Skeletal muscle tissue (tissue), 4 donors: ENCODE measurements around the gene ITPRID1. TPM values are rescaled to one million over a fixed set of nuclear protein-coding genes. Genes with fewer than 3 reads are reported as not detected.

Experiments used
- H3K27ac ChIP-seq: one replicate; pipeline ENCODE4 v1.7.0; 2013; ENCODE audit warnings: mild to moderate bottlenecking, low read depth, low read length, inconsistent platforms
- H3K27me3 ChIP-seq, 3 donors: one replicate each; pipeline ENCODE4 v1.7.0; 2013; ENCODE audit warnings: low read length in 3 of 3; ENCODE audit not compliant: control insufficient read depth in 3 of 3, insufficient read depth in 3 of 3
- H3K36me3 ChIP-seq, 3 donors: one replicate each; pipeline ENCODE4 v1.7.0; 2013; ENCODE audit warnings: low read length in 3 of 3; ENCODE audit not compliant: control insufficient read depth in 3 of 3, insufficient read depth in 3 of 3
- H3K4me1 ChIP-seq, 3 donors: one replicate each; pipeline ENCODE4 v1.7.0; 2013; ENCODE audit warnings: low read length in 3 of 3, mild to moderate bottlenecking in 3 of 3; ENCODE audit not compliant: control insufficient read depth in 3 of 3, insufficient read depth in 3 of 3
- H3K4me3 ChIP-seq, 3 donors: one replicate each; pipeline ENCODE4 v1.7.0; 2013; ENCODE audit warnings: low read length in 3 of 3
- H3K9ac ChIP-seq, 3 donors: one replicate each; pipeline ENCODE4 v1.7.0; 2013; ENCODE audit warnings: low read length in 3 of 3, mild to moderate bottlenecking in 3 of 3, moderate library complexity in 2 of 3, low read depth in 1 of 3
- H3K9me3 ChIP-seq, 3 donors: one replicate each; pipeline ENCODE4 v1.7.0; 2013; ENCODE audit warnings: low read length in 3 of 3; ENCODE audit not compliant: control insufficient read depth in 3 of 3
- total RNA-seq: library from RNA; depleted of rRNA; stranded (reverse); fragments of >200 nt; gene quantifications from one replicate; pipeline ENCODE4 v1.2.3, GENCODE V29; 2014
- donor health status: Osteomylitis.

ITPRID1 gene
- total RNA-seq, 1 donor from 2014 or later: 0.52 TPM

DNA sequence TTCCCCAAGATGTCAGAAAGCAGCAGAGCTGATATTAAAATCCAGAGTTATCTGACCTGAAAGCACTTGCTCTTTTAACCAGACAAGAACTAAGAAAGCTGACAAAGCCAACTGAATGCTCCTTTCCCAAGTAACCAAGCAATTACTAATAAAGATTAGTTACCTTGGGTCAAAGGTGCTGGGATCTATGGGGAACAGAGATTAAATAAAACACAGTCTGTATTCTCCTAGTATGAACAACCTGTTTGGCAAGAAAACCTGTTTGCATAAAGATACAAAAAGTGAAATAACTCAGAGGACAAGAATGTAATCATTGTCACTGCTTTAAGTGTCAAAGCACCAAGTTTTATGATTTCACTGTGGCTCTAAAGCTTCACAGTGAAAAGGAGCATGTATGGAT is 35.7 kb downstream of the ITPRID1 start:
- Histone ChIP-seq H3K27ac (no peak overlapping the region), H3K9me3 (peaks cover 0 to 2% (median 0%) of the 10 kb centered on the region in 3 donors), H3K9ac (no peak overlapping the region), H3K27me3 (no peaks in the 10 kb centered on the region), H3K36me3 (no peaks in the 10 kb centered on the region), H3K4me3 (no peak overlapping the region), H3K4me1 (no peaks in the 10 kb centered on the region)

DNA sequence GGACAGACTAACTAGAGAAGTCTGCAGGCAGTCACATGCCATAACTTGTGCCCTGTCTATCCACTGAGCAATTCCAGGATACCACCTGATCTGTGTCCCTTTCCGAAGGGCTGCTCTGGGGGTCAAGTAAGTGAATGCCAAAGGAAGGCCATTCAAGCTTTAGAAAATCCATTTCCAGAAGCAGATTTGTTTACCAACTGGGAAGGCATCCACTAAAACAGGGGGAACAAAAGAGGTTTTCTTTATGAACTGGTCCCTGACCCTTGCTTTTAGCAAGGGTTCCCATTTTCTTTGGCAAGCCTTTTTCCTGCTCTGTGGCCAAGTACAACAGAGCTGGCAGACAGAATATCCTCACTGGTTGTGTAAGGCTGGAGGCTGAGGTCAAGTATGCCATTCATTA is 36.5 kb downstream of the ITPRID1 start:
- H3K9ac ChIP-seq: no peak overlapping the region
- no peaks in the 10 kb centered on the region for H3K27me3 ChIP-seq
- H3K36me3 ChIP-seq: no peaks in the 10 kb centered on the region
- no peaks in the 10 kb centered on the region for H3K4me1 ChIP-seq
- no peak overlapping the region for H3K4me3 ChIP-seq
- H3K27ac ChIP-seq: no peak overlapping the region
- H3K9me3 ChIP-seq: peaks cover 0 to 2% (median 0%) of the 10 kb centered on the region in 3 donors

DNA sequence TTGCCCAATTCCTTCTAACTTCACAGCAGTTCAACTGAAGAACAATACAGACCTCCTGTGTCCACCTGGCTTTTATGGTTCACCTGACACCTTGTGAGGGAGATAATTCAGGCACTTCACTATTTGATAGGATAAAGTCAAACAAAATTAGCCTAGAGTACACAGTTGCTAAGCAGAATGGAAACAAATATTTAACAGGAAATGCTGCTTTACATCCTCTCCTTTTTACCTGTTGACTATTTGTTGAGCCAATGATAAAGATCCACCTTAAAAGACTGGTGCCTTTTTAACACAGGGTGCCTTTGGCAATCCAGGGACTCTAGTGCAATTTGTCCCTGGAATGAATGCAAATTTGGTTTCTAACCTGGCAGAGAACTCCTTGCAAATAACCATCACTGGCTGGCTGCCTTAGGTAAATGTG is 39.8 kb downstream of the ITPRID1 start:
- Histone ChIP-seq H3K27me3 (no peaks in the 10 kb centered on the region), H3K4me1 (no peaks in the 10 kb centered on the region), H3K9me3 (peaks cover 0 to 2% (median 0%) of the 10 kb centered on the region in 3 donors), H3K4me3 (no peak overlapping the region), H3K27ac (no peak overlapping the region), H3K9ac (no peak overlapping the region), H3K36me3 (no peaks in the 10 kb centered on the region)

DNA sequence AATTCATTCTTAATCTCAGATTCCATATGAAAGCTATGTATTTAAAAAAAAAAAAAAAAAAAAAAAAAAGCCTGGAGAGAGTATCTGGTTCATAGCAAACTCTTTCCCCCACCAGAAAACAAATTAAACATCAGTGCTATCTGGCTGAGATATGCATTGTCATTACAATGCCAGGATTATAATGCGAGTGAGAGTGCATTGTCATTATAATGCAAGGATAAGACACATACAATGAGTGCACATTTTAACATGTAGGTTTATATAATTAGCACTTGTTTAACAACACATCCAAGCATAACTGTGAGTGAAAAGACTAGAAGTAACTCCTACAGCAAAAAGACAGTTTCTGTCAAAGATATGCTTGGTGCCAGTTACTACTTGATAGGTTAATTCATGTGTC is 48.1 kb downstream of the ITPRID1 start:
- Histone ChIP-seq H3K36me3 (no peaks in the 10 kb centered on the region), H3K4me1 (no peaks in the 10 kb centered on the region), H3K9me3 (no peaks in the 10 kb centered on the region), H3K27me3 (no peaks in the 10 kb centered on the region), H3K4me3 (no peak overlapping the region), H3K9ac (no peak overlapping the region), H3K27ac (no peak overlapping the region)

DNA sequence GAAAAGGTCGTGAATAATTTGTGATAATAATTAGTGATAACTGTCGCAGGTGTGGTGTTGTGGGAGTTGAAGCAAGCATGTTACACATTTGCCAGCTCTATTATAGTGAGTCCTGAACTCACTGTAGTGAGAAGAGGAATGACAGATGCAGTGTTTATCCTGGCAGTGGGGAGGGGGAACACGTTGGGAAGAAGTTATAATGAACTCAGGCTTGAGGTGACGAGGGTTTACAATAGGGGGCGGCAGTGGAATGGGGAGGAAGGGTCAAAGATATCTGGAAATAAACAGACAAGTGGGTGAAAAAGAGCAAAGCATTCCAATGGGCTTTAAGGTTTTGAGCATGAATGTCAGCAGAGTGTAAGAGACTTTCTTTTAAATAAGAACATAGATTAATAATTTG is 49.6 kb downstream of the ITPRID1 start:
- Histone ChIP-seq H3K36me3 (no peaks in the 10 kb centered on the region), H3K9ac (no peak overlapping the region), H3K4me3 (no peak overlapping the region)

DNA sequence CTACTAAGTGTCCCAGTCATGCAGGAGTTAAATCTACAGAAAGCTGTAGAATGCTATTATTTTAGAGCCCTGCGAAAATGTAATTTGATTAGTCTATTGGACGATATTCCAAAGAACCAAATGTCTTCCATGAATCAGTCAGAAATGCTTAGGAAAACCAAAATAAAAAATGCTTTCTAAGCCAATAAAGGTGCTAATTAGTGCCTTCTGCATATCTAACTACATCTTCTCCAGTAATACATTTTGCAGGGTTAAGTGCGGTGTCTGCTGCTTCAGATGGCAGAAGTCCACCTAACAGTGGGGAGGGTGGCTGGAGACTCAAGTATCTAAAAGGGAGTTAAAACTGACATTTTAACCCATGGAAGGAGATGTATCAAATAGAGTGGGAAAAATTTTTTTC is 50.1 kb downstream of the ITPRID1 start:
- Histone ChIP-seq H3K36me3 (no peaks in the 10 kb centered on the region), H3K9me3 (no peaks in the 10 kb centered on the region), H3K27me3 (no peaks in the 10 kb centered on the region), H3K4me3 (no peak overlapping the region), H3K4me1 (no peaks in the 10 kb centered on the region), H3K27ac (no peak overlapping the region), H3K9ac (no peak overlapping the region)

More for the DNA sequence above, 49.6 kb downstream of the ITPRID1 start:
- Histone ChIP-seq H3K4me1 (no peaks in the 10 kb centered on the region), H3K27me3 (no peaks in the 10 kb centered on the region), H3K27ac (no peak overlapping the region), H3K9me3 (no peaks in the 10 kb centered on the region)

DNA sequence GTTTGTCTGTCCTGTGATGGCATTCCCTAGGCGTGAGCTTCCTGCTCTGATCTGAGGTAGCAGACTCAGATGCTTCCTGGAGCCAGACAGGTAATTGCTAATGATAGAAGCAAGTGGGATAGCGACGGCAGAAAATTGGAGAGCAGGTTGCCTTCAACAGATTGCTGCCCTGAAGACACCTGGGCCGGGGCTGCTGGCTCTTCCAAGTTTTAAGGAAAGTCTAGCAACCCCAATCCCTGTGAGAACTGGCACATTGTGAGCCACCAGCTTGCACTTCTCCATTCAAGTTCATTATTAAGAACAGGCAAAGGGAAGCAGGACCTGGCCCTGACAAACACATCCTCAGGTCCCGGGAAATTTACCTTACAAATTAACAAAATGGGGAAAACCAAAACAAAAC is 50.8 kb downstream of the ITPRID1 start:
- H3K9me3 ChIP-seq: no peaks in the 10 kb centered on the region
- H3K9ac ChIP-seq: no peak overlapping the region
- no peaks in the 10 kb centered on the region for H3K4me1 ChIP-seq
- no peak overlapping the region for H3K27ac ChIP-seq
- no peaks in the 10 kb centered on the region for H3K27me3 ChIP-seq
- H3K4me3 ChIP-seq: no peak overlapping the region
- no peaks in the 10 kb centered on the region for H3K36me3 ChIP-seq

DNA sequence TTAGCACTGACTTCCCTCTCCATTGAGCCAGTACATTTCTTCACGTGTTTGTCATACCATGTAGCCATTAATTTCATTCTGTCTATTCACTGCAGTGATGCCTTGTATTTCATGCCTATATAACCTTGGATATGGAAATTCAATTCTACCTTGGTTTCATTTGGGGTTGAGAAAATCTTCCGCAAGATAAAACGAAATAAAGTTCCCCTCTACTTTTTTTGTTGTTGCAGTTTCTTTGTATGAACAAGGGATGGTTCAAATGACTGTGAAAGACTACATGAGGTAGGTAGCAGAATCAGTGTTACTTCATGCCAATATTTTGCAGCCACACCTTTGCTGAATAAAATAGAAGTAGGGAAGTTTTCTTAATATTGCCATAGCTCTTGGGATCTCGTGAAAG is 55.6 kb downstream of the ITPRID1 start:
- no peaks in the 10 kb centered on the region for H3K4me1 ChIP-seq
- no peaks in the 10 kb centered on the region for H3K9me3 ChIP-seq
- H3K9ac ChIP-seq: no peak overlapping the region
- no peak overlapping the region for H3K27ac ChIP-seq
- no peak overlapping the region for H3K4me3 ChIP-seq
- H3K27me3 ChIP-seq: no peaks in the 10 kb centered on the region
- H3K36me3 ChIP-seq: no peaks in the 10 kb centered on the region

DNA sequence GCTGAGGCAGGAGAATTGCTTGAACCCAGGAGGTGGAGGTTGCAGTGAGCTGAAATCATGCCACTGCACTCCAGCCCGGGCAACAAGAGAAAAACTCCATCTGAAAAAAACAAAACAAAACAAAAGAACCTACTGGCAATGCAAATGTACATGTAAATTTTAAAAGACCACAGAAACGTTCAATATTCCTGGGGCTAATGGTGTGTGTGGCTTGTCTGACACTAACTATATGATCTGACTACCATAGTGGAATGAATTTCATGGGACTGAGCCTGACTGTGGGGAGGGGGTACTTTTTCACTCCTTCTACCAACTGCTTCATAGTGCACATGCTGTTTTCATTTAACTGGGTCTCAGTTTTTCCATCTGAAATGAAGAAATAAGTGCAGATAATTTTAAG is 69.6 kb downstream of the ITPRID1 start:
- no peaks in the 10 kb centered on the region for H3K27me3 ChIP-seq

DNA sequence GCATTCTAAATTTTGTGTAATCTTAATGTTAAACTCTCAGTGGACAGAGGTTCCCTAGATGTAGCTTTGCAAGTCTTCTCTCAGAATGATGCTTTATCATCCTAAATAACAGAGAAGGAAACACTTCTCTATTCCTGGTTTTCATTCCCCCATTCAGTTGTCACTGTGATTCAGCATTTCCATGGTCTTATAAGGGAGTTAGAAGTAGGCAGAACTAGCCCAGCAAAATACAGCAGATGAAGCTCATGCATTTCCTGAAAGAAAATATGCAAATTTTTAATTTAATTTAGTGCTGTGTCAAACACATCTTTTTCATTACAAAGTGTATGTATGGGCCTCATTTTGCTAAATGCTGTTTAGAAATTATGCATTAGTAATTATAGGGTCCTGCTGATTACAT is 70.1 kb downstream of the ITPRID1 start:
- no peak overlapping the region for H3K27ac ChIP-seq
- H3K9me3 ChIP-seq: no peaks in the 10 kb centered on the region
- H3K36me3 ChIP-seq: no peaks in the 10 kb centered on the region
- no peaks in the 10 kb centered on the region for H3K4me1 ChIP-seq
- no peak overlapping the region for H3K4me3 ChIP-seq
- no peaks in the 10 kb centered on the region for H3K27me3 ChIP-seq
- no peak overlapping the region for H3K9ac ChIP-seq

More for the DNA sequence above, 69.6 kb downstream of the ITPRID1 start:
- H3K4me1 ChIP-seq: no peaks in the 10 kb centered on the region
- H3K9ac ChIP-seq: no peak overlapping the region
- no peak overlapping the region for H3K4me3 ChIP-seq
- no peaks in the 10 kb centered on the region for H3K9me3 ChIP-seq
- H3K27ac ChIP-seq: no peak overlapping the region
- no peaks in the 10 kb centered on the region for H3K36me3 ChIP-seq

DNA sequence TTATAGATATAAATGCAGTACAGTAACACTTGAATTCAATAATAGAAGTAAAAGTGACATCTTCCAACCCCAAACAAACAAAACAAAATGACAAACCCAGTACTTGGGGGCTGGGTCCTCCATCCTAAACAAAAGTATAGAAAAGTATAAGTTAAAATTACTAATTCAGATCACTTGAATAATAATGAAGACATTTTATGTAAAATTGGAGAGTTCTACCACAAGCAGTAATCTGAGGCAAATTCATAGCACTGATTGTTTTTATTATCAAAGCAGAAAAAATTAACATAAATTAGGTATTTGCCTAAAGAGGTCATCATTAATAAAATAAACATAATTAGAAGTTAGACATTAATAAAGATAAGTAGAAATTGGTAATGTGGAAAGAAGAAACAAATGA is 81.5 kb downstream of the ITPRID1 start:
- no peak overlapping the region for H3K27ac ChIP-seq
- H3K9me3 ChIP-seq: no peaks in the 10 kb centered on the region
- H3K9ac ChIP-seq: no peak overlapping the region

More for the DNA sequence above, 81.5 kb downstream of the ITPRID1 start:
- H3K27me3 ChIP-seq: no peaks in the 10 kb centered on the region
- H3K4me3 ChIP-seq: no peak overlapping the region
- H3K36me3 ChIP-seq: no peaks in the 10 kb centered on the region
- H3K4me1 ChIP-seq: no peaks in the 10 kb centered on the region
